GM10248 (cell line): ENCODE results near the gene RMI2.
"Not testable (repeated sequence)": the region's sequence is repeated elsewhere in the genome, so short reads cannot be mapped to it uniquely, and the experiment has no call there.

Experiments used
- CTCF ChIA-PET: fragments of 300-600 bp; sonication (Branson Sonifier 250); formaldehyde crosslinking; extraction: SDS; loops from one replicate; lab custom pipeline; 2021; ENCODE audit warnings: antibody characterized with exemption; lab: Yijun Ruan, JAX
- POLR2A ChIA-PET: fragments of 350-650 bp; sonication (Branson Sonifier 250); formaldehyde crosslinking; extraction: SDS; loops from one replicate; lab custom pipeline; 2020; ENCODE audit warnings: antibody characterized with exemption; lab: Yijun Ruan, JAX
- DNase-seq: peaks from one replicate; pipeline ENCODE4 v3.0.0; 2012; ENCODE audit errors: extremely low spot score
- TF ChIP-seq, protein P1 (sequence below): IDR thresholded peaks from 2 replicates; pipeline ENCODE4 v1.5.1; 2012; ENCODE audit warnings: mild to moderate bottlenecking, low read depth; ENCODE audit errors: extremely low read depth, missing control alignments, control extremely low read depth

The RMI2 gene

GRCh38 chr16:11374255-11374654 lies 29.0 kb downstream of the RMI2 start:
- POLR2A ChIA-PET: no interaction called here
- DNase-seq: no peak
- CTCF ChIA-PET: interaction anchor here (1.1 to 4.7 kb wide), 5 partner anchors 11 to 403 kb away, joined by 3 to 48 read pairs (median 3); no protein-coding TSS in a partner anchor
- TF ChIP-seq, protein P1, sequence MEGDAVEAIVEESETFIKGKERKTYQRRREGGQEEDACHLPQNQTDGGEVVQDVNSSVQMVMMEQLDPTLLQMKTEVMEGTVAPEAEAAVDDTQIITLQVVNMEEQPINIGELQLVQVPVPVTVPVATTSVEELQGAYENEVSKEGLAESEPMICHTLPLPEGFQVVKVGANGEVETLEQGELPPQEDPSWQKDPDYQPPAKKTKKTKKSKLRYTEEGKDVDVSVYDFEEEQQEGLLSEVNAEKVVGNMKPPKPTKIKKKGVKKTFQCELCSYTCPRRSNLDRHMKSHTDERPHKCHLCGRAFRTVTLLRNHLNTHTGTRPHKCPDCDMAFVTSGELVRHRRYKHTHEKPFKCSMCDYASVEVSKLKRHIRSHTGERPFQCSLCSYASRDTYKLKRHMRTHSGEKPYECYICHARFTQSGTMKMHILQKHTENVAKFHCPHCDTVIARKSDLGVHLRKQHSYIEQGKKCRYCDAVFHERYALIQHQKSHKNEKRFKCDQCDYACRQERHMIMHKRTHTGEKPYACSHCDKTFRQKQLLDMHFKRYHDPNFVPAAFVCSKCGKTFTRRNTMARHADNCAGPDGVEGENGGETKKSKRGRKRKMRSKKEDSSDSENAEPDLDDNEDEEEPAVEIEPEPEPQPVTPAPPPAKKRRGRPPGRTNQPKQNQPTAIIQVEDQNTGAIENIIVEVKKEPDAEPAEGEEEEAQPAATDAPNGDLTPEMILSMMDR: no peak

DNA sequence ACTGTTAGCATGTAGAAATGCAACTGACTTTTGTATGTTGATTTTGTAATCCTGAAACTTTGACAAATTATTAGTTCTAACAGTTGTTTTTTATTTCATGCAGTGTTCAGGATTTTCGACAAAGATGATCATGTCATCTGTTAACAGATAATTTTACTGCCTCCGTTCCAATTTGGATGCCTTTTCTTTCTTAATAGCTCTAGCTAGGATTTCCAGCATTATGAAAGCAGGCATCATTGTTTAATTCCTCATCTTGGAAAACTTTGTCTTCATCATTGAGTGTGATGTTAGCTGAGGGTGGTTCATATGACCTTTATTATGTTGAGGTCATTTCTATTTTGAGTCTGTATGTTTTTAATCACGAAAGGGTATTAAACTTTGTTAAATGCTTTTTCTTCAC lies 31.9 kb downstream of the RMI2 start:
- no peak for DNase-seq
- POLR2A ChIA-PET: no interaction called here
- TF ChIP-seq, protein P1: no peak
- CTCF ChIA-PET: interaction anchor here (16.6 kb wide), 1 partner anchor 23 kb away, joined by 249 read pairs; no protein-coding TSS in a partner anchor

DNA sequence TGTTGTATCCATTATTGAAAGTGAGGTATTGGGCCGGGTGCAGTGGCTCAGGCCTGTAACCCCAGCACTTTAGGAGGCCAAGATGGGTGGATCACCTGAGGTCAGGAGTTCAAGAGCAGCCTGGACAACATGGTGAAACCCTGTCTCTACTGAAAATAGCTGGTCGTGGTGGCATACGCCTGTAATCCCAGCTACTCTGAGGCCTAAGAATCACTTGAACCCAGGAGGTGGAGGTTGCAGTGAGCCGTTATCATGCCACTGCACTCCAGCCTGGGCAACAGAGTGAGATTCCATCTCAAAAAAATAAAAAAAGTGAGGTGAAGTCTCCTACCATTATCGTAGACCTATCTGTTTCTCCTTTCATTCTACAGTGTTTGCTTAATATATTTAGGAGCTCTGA lies 33.7 kb downstream of the RMI2 start:
- CTCF ChIA-PET: interaction anchor here (0.9 to 16.6 kb wide), 4 partner anchors 21 to 429 kb away, joined by 3 to 249 read pairs (median 10); no protein-coding TSS in a partner anchor

GRCh38 chr16:11379420-11379819 lies 34.2 kb downstream of the RMI2 start:
- ChIA-PET CTCF (interaction anchor here (0.9 to 16.6 kb wide), 5 partner anchors 10 to 430 kb away, joined by 3 to 249 read pairs (median 5); no protein-coding TSS in a partner anchor), POLR2A (interaction anchor here (1.2 to 1.8 kb wide), 2 partner anchors 124 to 127 kb away, joined by 3 to 6 read pairs; partner anchors contain the start of gene SOCS1)
- TF ChIP-seq, protein P1: no peak
- DNase-seq: peak; percentile 73

More for the DNA sequence above, 33.7 kb downstream of the RMI2 start:
- not testable (repeated sequence) for DNase-seq
- POLR2A ChIA-PET: interaction anchor here (1.8 kb wide), 1 partner anchor 123 kb away, joined by 6 read pairs; the partner anchor contains the start of gene SOCS1

DNA sequence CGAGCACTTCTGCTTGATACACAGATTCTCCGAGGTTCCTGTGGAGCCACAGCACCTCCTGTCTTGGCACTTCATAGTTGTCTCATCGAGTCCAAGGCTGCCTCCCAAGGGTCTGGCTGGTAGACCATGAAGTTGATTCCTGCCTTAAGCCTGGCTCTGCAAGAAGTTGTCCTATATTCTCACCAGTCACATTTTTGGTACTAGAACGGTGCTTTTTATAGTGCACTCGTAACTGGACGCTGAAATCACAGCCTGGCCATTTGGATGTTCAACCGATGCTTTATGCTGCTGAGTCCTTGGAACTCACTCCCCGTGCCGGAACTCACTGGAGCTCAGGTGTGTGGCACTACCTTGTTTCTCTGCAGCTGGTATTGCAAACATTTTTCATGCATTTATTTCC lies 35.6 kb downstream of the RMI2 start:
- ChIA-PET POLR2A (interaction anchor here (1.2 kb wide), 1 partner anchor 129 kb away, joined by 3 read pairs; no protein-coding TSS in a partner anchor), CTCF (interaction anchor here (0.9 to 16.6 kb wide), 6 partner anchors 8 to 416 kb away, joined by 3 to 249 read pairs (median 4); no protein-coding TSS in a partner anchor)
- TF ChIP-seq, protein P1: no peak
- no peak for DNase-seq

GRCh38 chr16:11383481-11384183 lies 38.4 kb downstream of the RMI2 start:
- ChIA-PET POLR2A (interaction anchor here (1.0 kb wide), 1 partner anchor 9 kb away, joined by 4 read pairs; no protein-coding TSS in a partner anchor), CTCF (interaction anchor here (0.7 to 16.6 kb wide), 7 partner anchors 11 to 429 kb away, joined by 3 to 249 read pairs (median 4); no protein-coding TSS in a partner anchor)
- TF ChIP-seq, protein P1: no peak

More at GRCh38 chr16:11383481-11384183, 38.4 kb downstream of the RMI2 start:
- DNase-seq: no peak
